Lung (tissue), 12 donors: ENCODE results near the gene COBL. TPM values are rescaled to one million over a fixed set of nuclear protein-coding genes. Genes with fewer than 3 reads are reported as not detected.

ENCODE experiments used
- ATAC-seq: fragments of 200-7000 bp; cut with Tn5 transposase; one replicate; pipeline ENCODE4 v1.9.1; 2020; ENCODE audit warnings: moderate number of reproducible peaks; ENCODE audit not compliant: insufficient read depth, low FRiP score
- DNase-seq, 3 donors: peaks; one replicate each; pipeline ENCODE4 v3.0.0-alpha.2; 2013 to 2017
- H3K27ac ChIP-seq, 2 donors: one replicate each; pipeline ENCODE4 v1.5.1; 2013; ENCODE audit warnings: mild to moderate bottlenecking in 2 of 2, moderate library complexity in 2 of 2, control low read depth in 1 of 2, inconsistent platforms in 1 of 2, low read depth in 1 of 2, low read length in 1 of 2
- H3K27me3 ChIP-seq, 3 donors: one replicate each; pipeline ENCODE4 v1.5.1; 2013; ENCODE audit warnings: low read length in 2 of 3; ENCODE audit not compliant: control insufficient read depth in 3 of 3, insufficient read depth in 3 of 3
- H3K36me3 ChIP-seq, 4 donors: one replicate each; pipeline ENCODE4 v1.5.1; 2013; ENCODE audit warnings: low read length in 4 of 4, mild to moderate bottlenecking in 1 of 4, moderate library complexity in 1 of 4; ENCODE audit not compliant: control insufficient read depth in 4 of 4, insufficient read depth in 4 of 4
- H3K4me1 ChIP-seq, 5 donors: one replicate each; pipeline ENCODE4 v1.5.1; 2013; ENCODE audit warnings: low read length in 5 of 5, mild to moderate bottlenecking in 2 of 5, moderate library complexity in 1 of 5; ENCODE audit not compliant: control insufficient read depth in 5 of 5, insufficient read depth in 5 of 5
- H3K4me3 ChIP-seq: one replicate; pipeline ENCODE4 v1.5.1; 2013; ENCODE audit warnings: mild to moderate bottlenecking, control low read depth, moderate library complexity
- H3K9ac ChIP-seq, 2 donors: one replicate each; pipeline ENCODE4 v1.5.1; 2013; ENCODE audit warnings: low read length in 2 of 2, control low read depth in 1 of 2; ENCODE audit not compliant: insufficient read depth in 1 of 2
- H3K9me3 ChIP-seq, 4 donors: one replicate each; pipeline ENCODE4 v1.5.1; 2013; ENCODE audit warnings: low read length in 3 of 4, mild to moderate bottlenecking in 1 of 4, moderate library complexity in 1 of 4; ENCODE audit not compliant: control insufficient read depth in 4 of 4, insufficient read depth in 3 of 4
- WGBS, 2 donors: extraction: QIAGEN DNeasy Blood & Tissue Kit; methylation state at CpG; one replicate each; pipeline ENCODE4 v1.1.7; 2013; 5-methylcytosine and 5-hydroxymethylcytosine counted together
- polyA plus RNA-seq, 2 donors: library from polyadenylated mRNA; stranded (reverse); fragments of 200-250 nt; gene quantifications; one replicate each; pipeline ENCODE4 v1.2.1, GENCODE V29; 2013
- total RNA-seq, 2 donors: library from RNA; depleted of rRNA in 1 of 2; stranded (reverse); fragments of >200 nt in 1 of 2; gene quantifications; one replicate each; pipeline ENCODE4 v1.2.1, GENCODE V29; 2014 to 2021
- TF ChIP-seq, protein P1 (sequence below): IDR thresholded peaks from 2 replicates; pipeline ENCODE4 v1.5.1; 2012; ENCODE audit warnings: mild to moderate bottlenecking; ENCODE audit errors: control extremely low read depth, extremely low read depth
- donor health status: control.
- donor health status: control.
- donor health status: Bipolar disorder and iron deficiency.
- donor health status: healthy.
- donor health status: DM: yes; HTN: yes; CAD: no.

Gene COBL
- total and polyA plus RNA-seq, 4 donors = 6.3 to 38.1 (median 15.0) TPM

DNA sequence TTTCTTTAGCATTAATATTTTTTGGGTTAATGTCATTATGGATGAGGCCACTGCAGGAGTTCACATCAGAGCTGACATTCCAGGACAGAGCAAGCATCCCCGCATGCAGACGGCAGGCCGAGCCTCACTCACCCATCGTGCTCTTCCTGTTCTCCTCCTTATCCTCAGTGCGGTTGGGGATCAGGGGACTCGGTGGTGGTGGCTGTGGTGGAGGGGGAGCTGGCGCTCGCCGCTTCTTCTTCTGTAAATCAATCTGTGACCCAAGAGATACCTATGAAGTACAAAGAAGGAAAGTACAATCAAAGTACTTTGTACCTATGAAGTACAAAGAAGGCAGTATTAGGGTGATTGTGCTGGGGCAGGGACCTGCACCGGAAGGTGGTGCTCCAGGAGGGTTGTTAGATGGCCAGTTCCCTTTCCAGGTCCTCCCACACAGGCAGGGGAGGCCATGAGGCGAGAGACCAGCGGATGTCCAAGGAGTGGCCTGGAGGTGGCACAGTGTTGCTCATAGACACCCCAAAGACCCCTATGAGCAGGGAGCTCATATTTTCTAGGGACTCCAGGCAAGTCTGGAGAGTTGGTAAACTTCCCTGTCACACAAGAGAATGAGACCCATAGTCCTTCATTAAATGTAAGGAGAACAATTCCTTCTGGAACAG, 231.4 kb downstream of the COBL start:
- H3K27me3 ChIP-seq = no peaks in the 10 kb centered on the region
- peaks cover 0 to 13% (median 0%) of the 10 kb centered on the region in 5 donors for H3K4me1 ChIP-seq
- peaks cover 0 to 7% (median 0%) of the 10 kb centered on the region in 4 donors for H3K36me3 ChIP-seq
- H3K9ac ChIP-seq = no peak overlapping the region
- TF ChIP-seq, protein P1, sequence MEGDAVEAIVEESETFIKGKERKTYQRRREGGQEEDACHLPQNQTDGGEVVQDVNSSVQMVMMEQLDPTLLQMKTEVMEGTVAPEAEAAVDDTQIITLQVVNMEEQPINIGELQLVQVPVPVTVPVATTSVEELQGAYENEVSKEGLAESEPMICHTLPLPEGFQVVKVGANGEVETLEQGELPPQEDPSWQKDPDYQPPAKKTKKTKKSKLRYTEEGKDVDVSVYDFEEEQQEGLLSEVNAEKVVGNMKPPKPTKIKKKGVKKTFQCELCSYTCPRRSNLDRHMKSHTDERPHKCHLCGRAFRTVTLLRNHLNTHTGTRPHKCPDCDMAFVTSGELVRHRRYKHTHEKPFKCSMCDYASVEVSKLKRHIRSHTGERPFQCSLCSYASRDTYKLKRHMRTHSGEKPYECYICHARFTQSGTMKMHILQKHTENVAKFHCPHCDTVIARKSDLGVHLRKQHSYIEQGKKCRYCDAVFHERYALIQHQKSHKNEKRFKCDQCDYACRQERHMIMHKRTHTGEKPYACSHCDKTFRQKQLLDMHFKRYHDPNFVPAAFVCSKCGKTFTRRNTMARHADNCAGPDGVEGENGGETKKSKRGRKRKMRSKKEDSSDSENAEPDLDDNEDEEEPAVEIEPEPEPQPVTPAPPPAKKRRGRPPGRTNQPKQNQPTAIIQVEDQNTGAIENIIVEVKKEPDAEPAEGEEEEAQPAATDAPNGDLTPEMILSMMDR = no peak
- H3K27ac ChIP-seq = no peak overlapping the region
- no peaks in the 10 kb centered on the region for H3K9me3 ChIP-seq
- ATAC-seq (no peak), DNase-seq (no peak)
- 94 to 97% methylated on average over 12 of the region's 12 CpGs for WGBS, 2 donors
- no peak overlapping the region for H3K4me3 ChIP-seq

DNA sequence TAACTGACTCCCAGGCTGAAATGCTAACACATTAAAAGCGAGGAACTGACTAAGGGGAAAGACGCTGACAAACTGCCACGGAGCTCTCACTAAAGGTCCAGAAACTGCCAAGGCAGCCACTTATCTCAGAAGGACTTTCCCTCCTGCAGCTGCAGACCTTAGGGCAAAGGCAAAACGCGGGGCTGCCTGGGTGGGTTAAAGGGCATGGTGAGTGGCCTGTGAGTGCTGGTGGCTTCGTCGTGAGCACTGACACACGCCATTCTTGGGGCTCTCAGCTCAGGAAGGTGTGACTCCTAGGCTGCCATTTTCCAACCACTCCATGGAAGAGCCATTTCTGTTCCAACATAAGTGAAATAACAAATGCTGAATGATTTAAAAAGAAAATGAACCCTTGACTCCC, 232.5 kb downstream of the COBL start:
- Histone ChIP-seq H3K27me3 (no peaks in the 10 kb centered on the region), H3K9ac (no peak overlapping the region), H3K9me3 (no peaks in the 10 kb centered on the region), H3K36me3 (peaks cover 0 to 7% (median 0%) of the 10 kb centered on the region in 4 donors), H3K4me1 (peaks cover 0 to 13% (median 0%) of the 10 kb centered on the region in 5 donors), H3K27ac (no peak overlapping the region), H3K4me3 (no peak overlapping the region)
- no peak for ATAC-seq
- DNase-seq = no peak
- WGBS, 2 donors = 84 to 85% methylated on average over 8 of the region's 8 CpGs
- TF ChIP-seq, protein P1 = no peak

DNA sequence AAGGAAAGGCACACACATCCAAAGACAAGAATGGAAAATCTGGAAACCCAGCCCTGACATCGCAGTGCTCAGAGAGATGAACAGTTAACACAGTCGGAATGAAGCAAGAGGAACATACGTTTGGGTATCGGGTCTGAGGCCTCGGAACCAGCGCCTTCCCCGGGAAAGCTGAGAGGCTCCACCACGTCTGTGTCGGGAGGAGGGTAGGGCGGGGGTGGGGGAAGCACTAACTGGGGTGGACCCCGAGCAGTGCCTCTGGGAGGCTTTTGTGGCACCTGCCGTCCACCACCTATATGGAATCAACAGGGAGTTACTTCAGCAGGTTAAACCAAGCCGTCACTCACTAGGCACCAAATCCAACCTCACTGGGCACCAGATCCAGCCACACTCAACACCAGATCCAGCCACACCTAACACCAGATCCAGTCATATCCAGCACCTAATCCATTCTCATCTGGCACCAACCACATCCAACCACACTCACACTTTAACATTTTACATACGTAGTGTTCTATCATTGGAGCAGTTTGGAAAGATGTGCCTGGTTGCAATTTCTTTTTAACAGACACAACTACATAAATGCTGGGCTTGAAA, 233.6 kb downstream of the COBL start:
- TF ChIP-seq, protein P1 = no peak

More for the DNA sequence above, 233.6 kb downstream of the COBL start:
- peaks cover 0 to 13% (median 0%) of the 10 kb centered on the region in 5 donors for H3K4me1 ChIP-seq
- H3K9ac ChIP-seq = no peak overlapping the region
- 96 to 98% methylated on average over 14 of the region's 14 CpGs for WGBS, 2 donors
- H3K36me3 ChIP-seq = peaks cover 0 to 7% (median 0%) of the 10 kb centered on the region in 4 donors
- no peaks in the 10 kb centered on the region for H3K27me3 ChIP-seq
- no peaks in the 10 kb centered on the region for H3K9me3 ChIP-seq
- ATAC-seq = no peak
- DNase-seq = no peak
- no peak overlapping the region for H3K4me3 ChIP-seq
- no peak overlapping the region for H3K27ac ChIP-seq
